Cardiac muscle cell (in vitro differentiated cells and primary cell): Measurements from ENCODE around the gene PER2. TPM values are rescaled to one million over a fixed set of nuclear protein-coding genes. Genes with fewer than 3 reads are reported as not detected.
"Not testable (repeated sequence)": the region's sequence is repeated elsewhere in the genome, so short reads cannot be mapped to it uniquely, and the experiment has no call there.

Source experiments
- DNase-seq, 2 donors: peaks; one replicate each; pipeline versions ENCODE4 v3.0.0 to v3.0.0-alpha.2; 2010 to 2017; ENCODE audit warnings: low read depth in 1 of 2, low spot score in 1 of 2
- H3K27ac ChIP-seq: fragments of 200-600 bp; sonication (generic); 2 replicates; pipeline ENCODE4 v1.5.1; 2016
- H3K27me3 ChIP-seq: fragments of 200-600 bp; sonication (generic); 2 replicates; pipeline ENCODE4 v1.6.0; 2016; ENCODE audit warnings: control low read depth
- H3K36me3 ChIP-seq: fragments of 200-600 bp; sonication (generic); 2 replicates; pipeline ENCODE4 v1.5.1; 2016; ENCODE audit warnings: control low read depth
- H3K4me1 ChIP-seq: fragments of 200-600 bp; sonication (generic); 2 replicates; pipeline ENCODE4 v1.8.1; 2017; ENCODE audit warnings: low read depth, mild to moderate bottlenecking, mixed run types
- H3K4me3 ChIP-seq: fragments of 200-600 bp; sonication (generic); 2 replicates; pipeline ENCODE4 v1.5.1; 2016; ENCODE audit warnings: mild to moderate bottlenecking
- H3K9me3 ChIP-seq: fragments of 200-600 bp; sonication (generic); 2 replicates; pipeline ENCODE4 v1.5.1; 2017; ENCODE audit warnings: low read depth, mild to moderate bottlenecking, control low read depth
- CTCF ChIP-seq: IDR thresholded peaks from 2 replicates; pipeline ENCODE4 v1.5.1; 2012; ENCODE audit warnings: low read depth, mild to moderate bottlenecking, low read length
- polyA plus RNA-seq: library from polyadenylated mRNA; unstranded; fragments of >200 nt; fragmentation: Nextera tagmentation; extraction: Ambion mirVana; gene quantifications from 2 replicates; pipeline ENCODE4 v1.2.1, GENCODE V29; 2016
- total RNA-seq: library from RNA; depleted of rRNA; stranded (reverse); fragments of >200 nt; gene quantifications from 2 replicates; pipeline ENCODE4 v1.2.3, GENCODE V29; 2016

The PER2 gene
- total and polyA plus RNA-seq, 2 experiments from 2014 or later = 1.4 to 3.9 TPM

GRCh38 chr2:238315031-238315595 lies 26.7 kb upstream of the PER2 start:
- Histone ChIP-seq H3K9me3 (no peaks in the 10 kb centered on the region), H3K36me3 (no peaks in the 10 kb centered on the region), H3K4me3 (no peak overlapping the region), H3K4me1 (no peaks in the 10 kb centered on the region), H3K27me3 (no peaks in the 10 kb centered on the region), H3K27ac (no peak overlapping the region)
- DNase-seq = no peak
- no peak for TF ChIP-seq CTCF

- Histone ChIP-seq H3K4me1 (no peaks in the 10 kb centered on the region), H3K4me3 (no peak overlapping the region), H3K9me3 (no peaks in the 10 kb centered on the region), H3K27me3 (no peaks in the 10 kb centered on the region), H3K27ac (no peak overlapping the region), H3K36me3 (no peaks in the 10 kb centered on the region)
- DNase-seq = no peak
- no peak for TF ChIP-seq CTCF
These were observed 26.2 kb upstream of the PER2 start for GRCh38 chr2:238314576-238314975.

- Histone ChIP-seq H3K27me3 (no peaks in the 10 kb centered on the region), H3K4me1 (no peaks in the 10 kb centered on the region), H3K36me3 (no peaks in the 10 kb centered on the region), H3K27ac (no peak overlapping the region), H3K9me3 (no peaks in the 10 kb centered on the region), H3K4me3 (no peak overlapping the region)
- TF ChIP-seq CTCF = no peak
- DNase-seq = no peak
These were observed 25.6 kb upstream of the PER2 start for GRCh38 chr2:238313991-238314350.

GRCh38 chr2:238313289-238313990 lies 25.0 kb upstream of the PER2 start:
- Histone ChIP-seq H3K36me3 (no peaks in the 10 kb centered on the region), H3K4me1 (no peaks in the 10 kb centered on the region), H3K9me3 (no peaks in the 10 kb centered on the region), H3K4me3 (no peak overlapping the region), H3K27me3 (no peaks in the 10 kb centered on the region), H3K27ac (no peak overlapping the region)
- no peak for TF ChIP-seq CTCF
- DNase-seq = no peak

GRCh38 chr2:238310721-238311120 lies 22.3 kb upstream of the PER2 start:
- not testable (repeated sequence) for H3K4me1 ChIP-seq, DNase-seq, H3K9me3 ChIP-seq, H3K4me3 ChIP-seq, H3K36me3 ChIP-seq, H3K27ac ChIP-seq, H3K27me3 ChIP-seq

- no peaks in the 10 kb centered on the region for H3K4me1 ChIP-seq
- TF ChIP-seq CTCF = no peak
- H3K27me3 ChIP-seq = no peaks in the 10 kb centered on the region
- H3K9me3 ChIP-seq = no peaks in the 10 kb centered on the region
- H3K27ac ChIP-seq = no peak overlapping the region
- no peak overlapping the region for H3K4me3 ChIP-seq
- no peaks in the 10 kb centered on the region for H3K36me3 ChIP-seq
- DNase-seq = no peak
These were observed 19.8 kb upstream of the PER2 start for GRCh38 chr2:238308177-238308576.
